Motor neuron (in vitro differentiated cells): ENCODE data around the gene ACO2. TPM values are rescaled to one million over a fixed set of nuclear protein-coding genes. Genes with fewer than 3 reads are reported as not detected.
"Not testable (repeated sequence)": the region's sequence is repeated elsewhere in the genome, so short reads cannot be mapped to it uniquely, and the experiment has no call there.

ENCODE experiments used
- ATAC-seq, 8 experiments: fragments of 200-7000 bp; cut with Tn5 transposase; replicated peaks in 6 of 8; 2 replicates each; pipeline ENCODE4 v1.8.0; 2021; ENCODE audit warnings: mild to moderate bottlenecking in 8 of 8, moderate library complexity in 8 of 8
- H3K27ac ChIP-seq, 2 donors: fragments of 250-450 bp; sonication (Bioruptor Pico); 2 replicates each; pipeline ENCODE4 v1.9.0; 2021; ENCODE audit warnings: antibody characterized with exemption in 2 of 2, mild to moderate bottlenecking in 2 of 2, moderate library complexity in 1 of 2
- H3K4me1 ChIP-seq, 2 donors: fragments of 250-450 bp; sonication (Bioruptor Pico); replicated peaks in 1 of 2; 2 replicates each; pipeline ENCODE4 v1.6.1; 2021; ENCODE audit warnings: antibody characterized with exemption in 2 of 2, mild to moderate bottlenecking in 2 of 2, moderate library complexity in 1 of 2
- H3K4me3 ChIP-seq, 5 donors: fragments of 250-450 bp; sonication (Bioruptor Pico); 2 replicates each; pipeline ENCODE4 v1.9.0; 2021; ENCODE audit warnings: antibody characterized with exemption in 5 of 5, mild to moderate bottlenecking in 5 of 5, moderate library complexity in 4 of 5
- WGBS, 10 experiments: fragments of 450-650 bp; shearing (Covaris generic); methylation state at CpG; one replicate each; pipeline ENCODE4 v1.0.0; 2022; 5-methylcytosine and 5-hydroxymethylcytosine counted together
- in situ Hi-C, 9 experiments: fragments of 400-800 bp; cut with MboI; loops; one replicate each; pipeline ENCODE4 v1.15.0; 2021; ENCODE audit warnings: low sequenced_read_pairs in 9 of 9, low pct_unique_long_range_greater_than_20kb in 2 of 9; ENCODE audit not compliant: unreplicated experiment in 9 of 9
- total RNA-seq, 8 experiments: library from RNA; unstranded; fragments of 300-600 nt; gene quantifications; 2 replicates each; pipeline versions ENCODE4 v1.2.3 to v1.2.4, GENCODE V29; 2022

Gene ACO2
- total RNA-seq = 100 to 1,000 TPM in 3 of 8 experiments, 10 to 100 TPM in 5; 59.9 to 182 (median 83.6) TPM

DNA sequence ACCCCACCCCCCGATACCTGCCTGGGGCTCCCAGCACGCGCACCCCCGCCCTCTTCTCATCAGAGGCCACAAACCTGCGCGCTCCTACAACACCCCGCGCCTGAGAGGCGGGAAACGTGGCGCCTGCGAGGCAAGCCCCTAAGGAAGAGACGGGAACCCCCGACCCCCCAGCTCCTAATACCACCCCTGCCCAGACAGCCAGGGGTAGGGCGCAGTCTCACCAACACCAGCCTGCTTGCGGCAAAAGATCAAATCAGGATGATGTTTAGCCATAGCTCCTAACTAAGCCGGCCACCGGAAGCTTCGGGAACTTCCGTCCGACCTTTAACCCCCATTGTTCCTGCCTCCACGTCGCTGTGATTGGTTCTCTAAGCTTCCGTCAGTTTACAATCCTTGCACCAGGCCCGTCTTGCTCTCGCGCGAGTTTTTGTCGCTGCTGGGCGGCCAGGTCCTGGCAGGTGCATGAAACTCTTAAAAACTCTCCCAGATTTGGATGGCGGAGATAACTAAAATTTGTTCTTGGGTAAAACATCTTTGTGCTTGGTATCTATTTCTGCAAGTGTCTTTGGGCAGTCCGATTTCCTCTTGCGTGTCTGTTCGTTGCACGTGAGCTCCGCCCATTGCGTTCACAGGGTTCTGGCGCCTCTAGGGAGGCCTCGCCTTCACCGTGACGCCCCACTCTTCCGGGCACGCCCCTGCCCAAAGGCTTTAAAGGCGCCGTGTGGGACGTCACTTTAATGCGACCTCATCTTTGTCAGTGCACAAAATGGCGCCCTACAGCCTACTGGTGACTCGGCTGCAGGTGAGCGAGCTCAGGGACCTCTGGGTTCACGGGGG, at the start of gene ACO2, which contains the start of gene PHF5A:
Gene ACO2 (plus strand): TSS at position 737 of the 837 bp plus-strand sequence. CDS start 30 bp downstream, at position 767.
Gene PHF5A (minus strand): TSS at position 312 of the 837 bp plus-strand sequence. CDS start 39 bp downstream, at position 273.
- peak; percentile 89 to 96 (median 93) for ATAC-seq
- in situ Hi-C loops = no loop called here
- WGBS, 10 experiments = 0% methylated on average over 2 to 17 of the region's 51 CpGs; no CpG with 5 or more reads in 3 of the 10 experiments
- Histone ChIP-seq H3K27ac (peak within 1 kb of the TSS; percentile 97 to 98), H3K4me1 (peaks cover 10 to 11% of the 10 kb centered on the region in 2 donors), H3K4me3 (peak within 1 kb of the TSS; percentile 45 to 94 (median 84))

DNA sequence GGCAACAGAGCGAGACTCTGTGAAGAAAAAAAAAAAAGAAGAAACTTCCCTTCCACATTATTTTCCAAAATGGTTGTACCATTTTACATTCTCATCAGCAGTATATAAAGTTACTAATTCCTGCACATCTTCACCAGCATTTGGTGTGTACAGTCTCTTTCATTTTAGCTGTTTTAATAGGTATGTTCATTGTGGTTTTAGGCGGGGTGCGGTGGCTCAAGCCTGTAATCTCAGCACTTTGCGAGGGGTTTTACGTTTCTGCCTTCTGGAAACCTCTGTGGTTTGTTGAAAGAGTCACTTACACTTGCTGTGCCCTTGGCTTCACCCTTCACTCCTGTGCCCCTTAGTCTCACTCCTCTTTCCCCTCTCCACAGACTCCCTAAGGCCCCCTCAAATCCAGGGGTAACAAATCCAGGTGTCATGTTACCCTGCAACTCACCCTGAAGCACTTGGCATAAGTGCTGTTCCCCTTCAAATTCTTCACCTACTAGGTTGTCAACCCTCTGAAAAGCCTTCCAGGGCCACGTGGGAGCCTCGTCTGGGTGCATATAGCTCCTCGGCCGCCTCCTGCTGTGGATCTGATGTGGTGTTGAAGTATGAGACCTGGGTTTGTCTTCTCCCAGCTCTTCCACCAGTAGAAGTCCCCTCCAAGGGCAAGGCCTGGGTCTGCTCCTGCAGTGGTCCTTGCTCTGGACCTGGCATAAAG, 43.1 kb upstream of the ACO2 start:
- H3K27ac ChIP-seq = no peak overlapping the region
- WGBS, 10 experiments = 47 to 100% (median 74%) methylated on average over 1 to 5 of the region's 9 CpGs; no CpG with 5 or more reads in 4 of the 10 experiments

DNA sequence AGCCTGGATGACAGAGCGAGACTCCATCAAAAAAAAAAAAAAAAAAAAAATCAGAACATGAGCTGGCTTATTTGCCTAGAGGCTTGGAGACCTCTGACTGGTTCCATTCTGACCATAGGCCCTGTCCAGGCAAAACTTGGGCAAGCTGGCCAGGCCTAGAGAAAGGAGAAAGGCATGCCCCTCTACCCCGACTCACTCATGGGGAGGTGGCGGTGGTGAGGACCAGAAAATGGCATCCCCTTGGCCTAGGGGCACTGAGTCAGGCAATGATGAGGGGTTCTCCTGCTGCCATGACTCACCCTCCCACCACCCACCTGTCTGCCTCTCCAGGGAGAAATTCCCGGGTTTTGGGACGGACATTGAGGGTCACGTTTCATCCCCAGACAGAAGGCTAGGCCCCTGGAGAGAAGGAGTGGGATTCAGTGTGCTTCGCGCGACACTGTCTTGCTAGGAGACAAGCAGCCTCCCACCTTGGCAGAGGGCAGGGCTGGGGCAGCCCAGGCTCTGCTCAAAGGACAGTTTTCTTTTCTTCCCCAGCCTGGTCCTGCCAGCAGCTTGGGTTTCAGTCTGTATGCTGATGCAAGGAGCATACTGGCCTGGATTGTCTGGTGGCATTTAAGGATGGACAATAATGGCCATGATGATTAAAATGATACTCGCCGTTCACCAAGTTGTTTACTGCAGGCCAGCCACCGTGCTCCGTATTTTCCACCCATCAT, 39.5 kb upstream of the ACO2 start:
- peak in 2 of 8 experiments; percentile 23 to 33 for ATAC-seq
- no peaks in the 10 kb centered on the region for H3K4me1 ChIP-seq
- H3K27ac ChIP-seq = no peak overlapping the region
- no peak overlapping the region for H3K4me3 ChIP-seq
- 60 to 96% (median 89%) methylated on average over 1 to 10 of the region's 13 CpGs for WGBS, 10 experiments
- in situ Hi-C loops = no loop called here

More for the DNA sequence above, 43.1 kb upstream of the ACO2 start:
- in situ Hi-C loops = no loop called here
- Histone ChIP-seq H3K4me1 (no peaks in the 10 kb centered on the region), H3K4me3 (no peak overlapping the region)
- peak in 3 of 8 experiments; percentile 32 to 49 (median 46) for ATAC-seq

DNA sequence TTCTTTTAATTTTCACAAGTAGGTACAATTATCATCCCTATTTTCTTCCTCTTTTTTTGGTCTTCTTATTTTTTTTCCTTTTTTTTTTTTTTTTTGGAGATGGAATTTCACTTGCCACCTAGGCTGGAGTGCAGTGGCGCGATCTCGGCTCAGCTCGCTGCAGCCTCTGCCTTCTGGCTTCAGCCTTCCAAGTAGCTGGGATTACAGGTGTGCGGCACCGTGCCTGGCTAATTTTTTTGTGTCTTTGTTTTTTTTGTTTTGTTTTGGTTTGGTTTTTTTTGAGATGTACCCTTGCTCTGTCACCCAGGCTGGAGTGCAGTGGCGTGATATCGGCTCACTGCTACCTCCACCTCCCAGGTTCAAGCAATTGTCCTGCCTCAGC, 39.0 kb upstream of the ACO2 start:
- H3K4me1 ChIP-seq = no peaks in the 10 kb centered on the region
- H3K4me3 ChIP-seq = no peak overlapping the region
- 94 to 100% (median 97%) methylated on average over 2 to 8 of the region's 8 CpGs; no CpG with 5 or more reads in 1 of the 10 experiments for WGBS, 10 experiments
- no peak for ATAC-seq
- no peak overlapping the region for H3K27ac ChIP-seq
- in situ Hi-C loops = no loop called here

DNA sequence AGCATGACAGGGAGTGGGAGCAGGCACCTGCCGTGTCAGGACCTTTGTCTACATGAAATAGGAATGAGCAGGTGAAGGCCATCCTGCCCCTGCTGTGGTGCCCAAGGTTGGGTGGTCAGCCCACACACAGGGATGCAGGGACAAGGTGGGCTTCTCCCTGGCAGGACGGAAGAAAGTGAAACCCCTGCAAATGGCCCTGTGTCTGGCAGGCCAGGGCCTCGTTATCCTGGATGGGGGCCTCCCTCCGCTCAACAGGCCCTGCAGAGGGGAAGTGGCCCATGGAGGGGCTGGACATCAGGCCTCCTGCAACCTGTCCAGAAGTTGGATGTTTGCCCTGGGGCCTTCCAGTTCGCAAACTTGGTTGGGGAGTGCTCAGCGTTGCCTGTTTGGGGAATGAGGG, 37.3 kb upstream of the ACO2 start:
- Histone ChIP-seq H3K4me3 (no peak overlapping the region), H3K27ac (no peak overlapping the region), H3K4me1 (no peaks in the 10 kb centered on the region)
- in situ Hi-C loops = no loop called here
- 90 to 100% (median 100%) methylated on average over 1 to 4 of the region's 6 CpGs; no CpG with 5 or more reads in 5 of the 10 experiments for WGBS, 10 experiments
- ATAC-seq = no peak

DNA sequence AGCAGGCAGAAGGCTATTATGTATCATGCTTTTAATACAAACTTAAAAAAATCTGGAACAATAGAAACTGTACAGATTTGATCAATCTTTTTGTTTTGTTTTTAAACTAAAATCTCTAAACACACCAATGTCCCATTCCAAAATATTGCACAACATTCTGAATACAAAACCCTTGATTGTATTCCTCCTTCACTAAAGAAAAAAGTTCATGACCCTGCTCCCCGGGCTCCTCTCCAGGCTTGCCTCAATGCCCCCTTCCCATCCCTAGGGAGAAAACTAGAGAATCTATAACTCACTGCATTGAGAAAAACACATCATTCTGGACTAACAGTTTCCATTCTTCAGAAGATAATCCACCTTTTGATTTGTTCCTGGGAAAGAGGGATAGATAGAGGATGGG, 35.4 kb upstream of the ACO2 start:
- H3K27ac ChIP-seq, H3K4me3 ChIP-seq, in situ Hi-C loops, ATAC-seq, H3K4me1 ChIP-seq: not testable (repeated sequence)
- 80 to 100% (median 92%) methylated on average over 1 of the region's 1 CpG; no CpG with 5 or more reads in 6 of the 10 experiments for WGBS, 10 experiments

DNA sequence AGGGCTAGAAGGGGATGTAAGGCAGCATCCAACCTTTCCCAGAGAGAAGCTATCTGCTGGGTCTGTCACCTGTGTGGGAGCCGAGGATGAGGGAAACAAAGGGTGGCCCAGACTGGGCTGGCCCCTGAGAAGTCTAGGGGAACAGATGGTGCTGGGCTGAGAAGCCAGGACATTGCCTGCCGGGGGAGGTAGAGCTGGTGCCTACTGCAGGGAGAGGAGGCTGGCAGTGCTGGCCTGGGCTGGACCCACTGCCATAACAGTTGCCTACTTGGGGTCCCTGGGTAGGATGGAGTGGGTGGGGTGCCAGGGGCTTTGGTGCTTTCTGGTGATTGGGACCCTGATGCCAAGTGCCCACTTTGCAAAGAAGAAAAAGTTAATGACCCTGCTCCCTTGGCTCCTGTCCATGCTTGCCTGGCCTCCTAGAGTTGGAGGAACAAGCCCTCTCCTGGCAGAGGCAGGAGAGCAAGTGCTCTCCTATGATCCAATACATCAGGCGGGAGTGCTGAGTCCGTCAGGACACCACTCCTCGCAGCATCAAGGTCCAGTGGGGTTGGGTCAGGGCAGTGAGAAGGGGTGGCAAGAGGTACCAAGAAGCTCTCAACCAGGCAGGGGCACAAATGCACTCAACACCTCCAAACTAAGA, 34.4 kb upstream of the ACO2 start:
- ATAC-seq, H3K27ac ChIP-seq: not testable (repeated sequence)
- WGBS, 10 experiments = 50 to 100% methylated on average over 1 of the region's 5 CpGs; no CpG with 5 or more reads in 8 of the 10 experiments

DNA sequence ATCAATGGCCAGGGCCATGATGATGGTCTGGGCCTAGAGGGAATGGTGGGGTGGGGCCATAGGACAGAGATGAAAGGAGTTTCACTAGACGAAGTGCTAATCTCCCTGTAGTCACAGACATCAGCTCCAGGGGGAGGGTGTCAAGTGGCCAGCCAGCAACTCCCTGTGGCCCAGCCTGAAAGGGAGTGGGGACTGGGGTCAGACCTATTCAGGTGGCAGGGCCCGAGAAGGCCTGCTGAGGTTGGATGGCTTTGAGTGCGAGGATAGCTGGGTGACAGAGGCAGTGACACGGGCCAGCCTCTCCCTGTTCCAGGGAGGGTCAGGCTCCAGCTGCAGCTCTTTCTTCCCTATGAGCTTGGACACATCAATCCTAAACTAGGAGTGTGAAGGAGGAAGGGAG, 33.4 kb upstream of the ACO2 start:
- in situ Hi-C loops = no loop called here
- no peaks in the 10 kb centered on the region for H3K4me1 ChIP-seq
- no peak overlapping the region for H3K4me3 ChIP-seq
- H3K27ac ChIP-seq = no peak overlapping the region
- ATAC-seq = no peak
- 67 to 88% (median 86%) methylated on average over 1 to 4 of the region's 4 CpGs; no CpG with 5 or more reads in 7 of the 10 experiments for WGBS, 10 experiments

More for the DNA sequence above, 34.4 kb upstream of the ACO2 start:
- H3K4me3 ChIP-seq, in situ Hi-C loops, H3K4me1 ChIP-seq: not testable (repeated sequence)

DNA sequence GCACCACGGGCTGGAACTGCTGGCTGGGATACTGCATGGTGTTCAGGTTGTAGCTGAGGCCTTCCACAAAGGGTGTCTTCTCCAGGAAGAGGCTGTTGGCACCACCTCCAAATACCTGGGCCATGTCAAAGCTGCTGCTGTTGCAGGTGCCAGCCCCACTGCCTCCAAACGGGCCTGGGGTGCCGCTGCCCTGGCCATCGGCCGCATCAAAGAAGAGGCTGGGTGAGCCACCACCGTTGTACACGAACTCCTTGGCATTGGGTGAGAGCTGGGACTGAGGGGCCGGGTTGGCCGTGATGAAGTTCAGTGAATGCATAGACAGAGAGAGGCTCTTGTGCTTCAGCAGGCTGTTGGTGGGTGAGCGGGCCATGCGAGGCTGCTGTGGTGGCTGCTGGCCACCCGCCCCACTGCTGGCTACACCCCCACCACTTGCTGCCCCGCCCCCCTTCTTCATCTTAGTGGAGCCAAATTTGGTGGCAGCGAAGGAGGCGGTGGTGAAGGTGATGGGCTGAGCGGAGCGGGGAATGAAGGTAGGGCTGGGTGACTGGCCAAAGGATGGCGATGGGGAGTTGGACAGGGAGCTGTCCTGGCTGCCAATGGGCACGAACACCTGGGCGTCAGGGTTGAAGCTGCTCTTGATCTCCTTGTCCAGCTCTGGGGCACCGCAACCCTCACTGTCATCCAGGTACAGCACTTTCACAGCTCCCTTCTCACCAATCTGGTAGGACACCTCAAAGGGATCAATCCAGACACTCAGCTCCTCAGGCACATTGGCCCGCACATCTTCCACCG, 32.4 kb upstream of the ACO2 start:
- ATAC-seq = no peak
- in situ Hi-C loops = no loop called here

DNA sequence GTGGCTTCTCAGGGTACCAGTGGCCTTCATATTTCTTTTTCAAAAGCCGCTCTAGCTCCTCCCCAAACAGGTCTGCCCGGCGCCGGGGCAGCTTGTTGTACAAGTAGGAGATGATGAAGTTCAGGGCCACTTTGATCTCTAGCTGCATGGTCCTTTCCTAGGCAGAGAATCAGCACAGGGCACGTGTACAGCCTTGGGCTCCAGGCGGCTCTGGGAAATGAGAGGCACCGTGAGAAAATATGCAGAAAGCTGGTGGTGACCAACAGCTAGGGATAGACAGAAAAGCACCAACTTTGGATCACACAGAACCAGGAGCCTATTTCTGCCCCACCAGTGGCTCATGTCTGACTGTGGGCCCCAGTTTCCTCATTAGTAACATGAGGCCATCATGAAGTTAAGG, 31.7 kb upstream of the ACO2 start:
- no peaks in the 10 kb centered on the region for H3K4me1 ChIP-seq
- ATAC-seq = no peak
- no peak overlapping the region for H3K4me3 ChIP-seq
- WGBS, 10 experiments = 60 to 92% (median 88%) methylated on average over 1 to 6 of the region's 7 CpGs; no CpG with 5 or more reads in 4 of the 10 experiments
- no peak overlapping the region for H3K27ac ChIP-seq
- in situ Hi-C loops = no loop called here

More for the DNA sequence above, 32.4 kb upstream of the ACO2 start:
- Histone ChIP-seq H3K4me3 (no peak overlapping the region), H3K4me1 (no peaks in the 10 kb centered on the region), H3K27ac (no peak overlapping the region)
- 74 to 100% (median 100%) methylated on average over 2 to 6 of the region's 23 CpGs; no CpG with 5 or more reads in 5 of the 10 experiments for WGBS, 10 experiments

DNA sequence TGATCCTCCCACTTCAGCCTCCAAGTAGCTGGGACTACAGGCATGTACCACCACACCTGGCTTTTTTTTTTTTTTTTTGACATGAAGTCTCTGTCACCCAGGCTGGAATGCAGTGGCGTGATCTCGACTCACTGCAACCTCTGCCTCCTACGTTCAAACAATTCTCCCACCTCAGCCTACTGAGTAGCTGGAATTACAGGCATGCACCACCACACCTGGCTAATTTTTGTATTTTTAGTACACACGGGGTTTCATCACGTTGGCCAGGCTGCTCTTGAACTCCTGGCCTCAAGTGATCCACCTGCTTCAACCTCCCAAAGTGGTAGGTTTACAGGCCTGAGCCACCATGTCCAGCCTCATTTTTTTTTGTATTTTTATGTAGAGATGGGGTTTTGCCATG, 28.4 kb upstream of the ACO2 start:
- WGBS, 10 experiments = 88 to 100% (median 96%) methylated on average over 2 to 5 of the region's 5 CpGs; no CpG with 5 or more reads in 6 of the 10 experiments
- in situ Hi-C loops, H3K27ac ChIP-seq, H3K4me1 ChIP-seq, ATAC-seq, H3K4me3 ChIP-seq: not testable (repeated sequence)
